T-helper 17 cell (primary cell): Measurements from ENCODE around the gene SFTA2. TPM values are rescaled to one million over a fixed set of nuclear protein-coding genes. Genes with fewer than 3 reads are reported as not detected.

ENCODE experiments used
- ATAC-seq: fragments of 150-1000 bp; cut with Tn5 transposase; 2 replicates; pipeline ENCODE4 v1.10.0; 2021; ENCODE audit warnings: mild to moderate bottlenecking, moderate library complexity
- DNase-seq, 3 donors: peaks; one replicate each; pipeline versions ENCODE4 v3.0.0 to v3.0.0-alpha.2; 2020 to 2021
- H3K9me3 ChIP-seq: one replicate; pipeline ENCODE4 v1.7.0; 2013; ENCODE audit warnings: low read length, mild to moderate bottlenecking; ENCODE audit not compliant: control insufficient read depth, poor library complexity, severe bottlenecking
- H3K27ac Mint-ChIP-seq: one replicate; pipeline ENCODE4 v1.8.0; 2022; ENCODE audit warnings: mild to moderate bottlenecking, moderate library complexity, mixed read lengths
- H3K27me3 Mint-ChIP-seq: one replicate; pipeline ENCODE4 v1.8.0; 2022; ENCODE audit warnings: mixed read lengths
- H3K36me3 Mint-ChIP-seq: one replicate; pipeline ENCODE4 v1.8.0; 2022; ENCODE audit warnings: low read depth, mixed read lengths
- H3K4me1 Mint-ChIP-seq: one replicate; pipeline ENCODE4 v1.8.0; 2022; ENCODE audit warnings: mild to moderate bottlenecking, mixed read lengths
- H3K4me3 Mint-ChIP-seq: one replicate; pipeline ENCODE4 v1.8.0; 2022; ENCODE audit warnings: mild to moderate bottlenecking, moderate library complexity, mixed read lengths
- total RNA-seq, 4 donors: library from RNA in 2 of 4; stranded (reverse) in 2 of 4; gene quantifications; one replicate each; pipeline ENCODE4 v1.2.3 and lab custom pipeline; 2022 to 2026

SFTA2 gene
- total RNA-seq, 2 donors from 2014 or later = not detected

GRCh38 chr6:30889921-30890645 is 41.9 kb downstream of the SFTA2 start:
- no peaks in the 10 kb centered on the region for H3K9me3 ChIP-seq
- Mint-ChIP-seq H3K4me1 (peaks cover 22% of the 10 kb centered on the region), H3K27ac (peak overlapping the region; percentile 62), H3K27me3 (peaks cover 13% of the 10 kb centered on the region), H3K4me3 (no peak overlapping the region), H3K36me3 (peaks cover 15% of the 10 kb centered on the region)
- ATAC-seq = no peak
- DNase-seq = no peak

DNA sequence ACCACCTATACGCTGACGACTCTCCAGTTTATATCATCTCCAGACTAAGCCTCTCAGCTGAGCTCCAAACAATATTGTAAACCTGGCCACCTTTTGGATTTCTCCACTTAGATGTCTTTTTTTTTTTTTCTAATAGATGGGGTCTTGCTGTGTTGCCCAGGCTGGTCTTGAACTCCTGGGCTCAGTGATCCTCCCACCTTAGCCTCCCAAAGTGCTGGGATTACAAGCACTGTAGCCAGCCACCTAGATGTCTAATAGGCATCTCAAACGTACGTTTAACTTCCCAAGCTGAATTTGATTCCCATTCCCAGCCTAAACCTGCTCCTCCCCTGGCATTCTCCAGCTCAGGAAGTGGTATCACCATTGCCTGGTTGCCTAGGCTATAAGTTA is 42.5 kb downstream of the SFTA2 start:
- Mint-ChIP-seq H3K4me3 (no peak overlapping the region), H3K27ac (no peak overlapping the region), H3K36me3 (peaks cover 9% of the 10 kb centered on the region), H3K27me3 (peaks cover 13% of the 10 kb centered on the region), H3K4me1 (peaks cover 16% of the 10 kb centered on the region)
- H3K9me3 ChIP-seq = no peaks in the 10 kb centered on the region
- DNase-seq (no peak), ATAC-seq (no peak)

DNA sequence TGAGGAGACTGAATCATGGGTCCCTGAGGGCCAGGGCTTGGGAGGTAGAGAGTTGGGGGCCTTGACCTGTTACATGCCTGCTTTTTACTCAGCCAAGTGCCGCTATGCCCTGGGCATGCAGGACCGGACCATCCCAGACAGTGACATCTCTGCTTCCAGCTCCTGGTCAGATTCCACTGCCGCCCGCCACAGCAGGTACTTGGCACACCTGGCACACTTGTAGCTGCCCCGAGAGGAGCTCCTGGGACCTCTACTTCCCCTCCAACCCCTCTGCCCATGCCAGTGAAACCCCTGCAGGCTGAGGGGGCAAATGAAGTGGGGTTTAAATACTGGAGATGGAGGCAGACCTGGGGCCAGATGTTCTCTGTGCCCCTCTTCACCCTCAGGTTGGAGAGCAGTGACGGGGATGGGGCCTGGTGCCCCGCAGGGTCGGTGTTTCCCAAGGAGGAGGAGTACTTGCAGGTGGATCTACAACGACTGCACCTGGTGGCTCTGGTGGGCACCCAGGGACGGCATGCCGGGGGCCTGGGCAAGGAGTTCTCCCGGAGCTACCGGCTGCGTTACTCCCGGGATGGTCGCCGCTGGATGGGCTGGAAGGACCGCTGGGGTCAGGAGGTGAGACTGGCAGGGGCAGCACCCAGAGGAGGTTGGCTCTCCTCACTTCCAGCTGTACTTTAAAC is 43.0 kb downstream of the SFTA2 start:
- Mint-ChIP-seq H3K4me1 (peaks cover 16% of the 10 kb centered on the region), H3K36me3 (peaks cover 9% of the 10 kb centered on the region), H3K4me3 (no peak overlapping the region), H3K27me3 (peaks cover 13% of the 10 kb centered on the region), H3K27ac (no peak overlapping the region)
- no peak for ATAC-seq
- H3K9me3 ChIP-seq = no peaks in the 10 kb centered on the region
- no peak for DNase-seq

DNA sequence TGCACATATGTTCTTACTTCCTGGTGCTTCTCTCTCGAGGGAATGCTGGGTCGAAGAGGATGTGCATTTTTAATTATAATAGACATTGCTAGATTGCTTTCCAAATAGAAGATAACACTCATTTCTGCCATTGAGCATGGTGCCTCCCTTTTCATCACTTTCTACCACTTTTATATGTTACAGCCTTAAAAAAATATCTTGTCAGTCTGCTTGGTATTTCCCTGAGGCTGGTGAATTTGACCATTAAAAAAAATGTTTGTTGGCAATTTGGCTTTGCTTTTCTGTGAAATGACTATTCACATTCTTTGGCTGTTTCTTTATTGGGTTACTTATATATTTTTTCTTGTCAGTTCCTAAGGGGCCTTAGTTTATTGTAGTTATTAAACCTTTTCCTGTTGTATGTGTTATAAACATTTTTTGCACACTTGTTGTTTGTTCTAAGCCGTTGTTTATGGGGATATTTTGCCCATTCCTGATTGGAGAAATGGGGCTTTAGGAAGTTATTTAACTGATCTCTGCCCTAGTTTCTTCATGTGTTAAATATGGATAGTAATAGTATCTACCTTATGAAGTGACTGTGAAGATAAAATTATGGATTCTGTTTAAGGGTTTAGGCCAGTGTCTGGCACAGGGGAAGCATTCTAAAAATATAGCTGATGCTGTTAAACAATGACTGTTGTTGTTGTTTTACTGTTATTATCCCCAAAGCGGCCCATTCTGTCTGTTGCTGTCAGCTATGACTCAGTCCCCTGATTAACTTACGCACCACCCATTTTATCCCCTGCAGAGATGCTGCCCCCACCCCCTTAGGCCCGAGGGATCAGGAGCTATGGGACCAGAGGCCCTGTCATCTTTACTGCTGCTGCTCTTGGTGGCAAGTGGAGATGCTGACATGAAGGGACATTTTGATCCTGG is 43.8 kb downstream of the SFTA2 start:
- DNase-seq = no peak

GRCh38 chr6:30886897-30887255 is 45.1 kb downstream of the SFTA2 start:
- DNase-seq (no peak), ATAC-seq (no peak)
- Mint-ChIP-seq H3K36me3 (peaks cover 7% of the 10 kb centered on the region), H3K4me3 (no peak overlapping the region), H3K4me1 (peaks cover 24% of the 10 kb centered on the region), H3K27me3 (peaks cover 13% of the 10 kb centered on the region), H3K27ac (no peak overlapping the region)
- no peaks in the 10 kb centered on the region for H3K9me3 ChIP-seq

More for the DNA sequence above, 43.8 kb downstream of the SFTA2 start:
- Mint-ChIP-seq H3K4me1 (peaks cover 21% of the 10 kb centered on the region), H3K4me3 (no peak overlapping the region), H3K27me3 (peaks cover 13% of the 10 kb centered on the region), H3K36me3 (peaks cover 9% of the 10 kb centered on the region), H3K27ac (no peak overlapping the region)
- no peaks in the 10 kb centered on the region for H3K9me3 ChIP-seq
- no peak for ATAC-seq

DNA sequence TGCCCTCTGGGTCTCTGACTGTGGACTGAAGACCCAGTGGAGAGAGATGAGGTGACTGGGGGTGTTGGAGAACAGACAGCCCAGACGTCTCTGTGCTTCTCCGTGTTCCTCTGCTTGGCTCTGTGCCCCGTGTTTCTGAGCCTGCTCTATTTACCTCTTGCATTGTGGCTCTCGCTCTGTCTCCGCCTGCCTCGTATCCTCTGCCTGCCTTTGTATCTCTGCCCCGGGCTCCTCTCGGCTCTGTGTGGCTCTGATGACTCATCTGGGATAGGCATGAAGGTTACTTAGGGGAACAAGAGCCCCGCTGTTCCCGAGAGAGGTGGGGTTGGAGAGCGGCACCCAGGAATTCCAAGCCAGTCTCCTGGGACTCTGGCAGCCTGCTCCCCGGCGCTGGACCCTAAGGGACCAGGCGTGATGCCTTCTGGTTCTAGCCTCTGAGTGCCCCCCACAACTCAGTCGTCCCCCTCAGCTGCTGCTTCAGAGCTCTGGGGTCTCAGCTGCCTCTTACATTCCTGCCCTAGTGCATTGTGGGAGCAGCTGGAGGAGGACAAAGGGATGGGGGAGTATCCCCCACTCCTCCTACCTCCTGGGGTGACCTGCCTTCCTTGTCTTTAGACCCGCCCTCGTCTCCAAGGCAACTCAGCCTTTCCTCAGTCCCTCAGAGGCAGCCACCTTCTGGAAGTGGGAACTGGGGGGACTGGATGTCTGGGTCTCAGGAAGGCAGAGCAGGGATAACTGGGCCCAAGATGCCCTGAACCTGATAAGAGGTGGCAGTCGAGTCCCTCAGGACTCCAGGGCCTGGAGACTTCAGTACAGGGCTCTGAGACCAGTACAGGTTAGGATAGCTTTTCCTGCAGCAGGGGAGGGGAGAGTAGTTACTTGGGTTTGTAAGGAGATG is 45.7 kb downstream of the SFTA2 start:
- ATAC-seq (peak; percentile 31), DNase-seq (no peak)
- Mint-ChIP-seq H3K4me3 (peak overlapping the region; percentile 90), H3K27me3 (peaks cover 13% of the 10 kb centered on the region), H3K27ac (no peak overlapping the region), H3K4me1 (peaks cover 29% of the 10 kb centered on the region), H3K36me3 (peaks cover 7% of the 10 kb centered on the region)
- no peaks in the 10 kb centered on the region for H3K9me3 ChIP-seq

DNA sequence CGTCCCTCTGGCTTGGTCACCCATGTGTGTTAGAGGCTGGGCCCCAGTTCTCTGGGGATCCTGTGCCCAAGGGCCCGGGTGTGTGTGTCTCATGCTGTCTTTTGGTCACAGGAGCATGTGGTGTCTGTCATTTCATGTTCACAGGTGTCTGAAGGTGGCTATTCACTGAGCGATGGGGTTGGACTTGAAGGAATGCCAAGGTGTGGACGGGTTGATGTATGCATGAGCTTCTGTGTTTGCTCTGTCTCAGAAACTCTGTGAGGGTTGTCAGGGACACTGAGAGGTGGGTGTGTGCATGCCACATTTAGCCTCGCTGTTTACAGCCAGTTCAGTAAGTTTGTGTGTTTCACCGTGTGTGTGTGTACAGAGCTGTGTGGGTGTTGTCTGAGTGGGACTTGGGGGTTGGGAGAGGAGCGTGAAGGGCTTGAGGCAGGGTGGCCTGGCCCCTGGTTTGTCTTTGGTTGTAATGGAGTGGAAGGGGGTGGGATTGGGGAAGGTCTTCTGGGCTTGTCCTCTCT is 46.4 kb downstream of the SFTA2 start:
- H3K9me3 ChIP-seq = no peaks in the 10 kb centered on the region
- H3K27ac Mint-ChIP-seq = no peak overlapping the region
- no peak for ATAC-seq
- H3K4me1 Mint-ChIP-seq = peaks cover 29% of the 10 kb centered on the region
- peak overlapping the region; percentile 90 for H3K4me3 Mint-ChIP-seq
- H3K36me3 Mint-ChIP-seq = peaks cover 7% of the 10 kb centered on the region
- no peak for DNase-seq
- H3K27me3 Mint-ChIP-seq = peaks cover 13% of the 10 kb centered on the region

DNA sequence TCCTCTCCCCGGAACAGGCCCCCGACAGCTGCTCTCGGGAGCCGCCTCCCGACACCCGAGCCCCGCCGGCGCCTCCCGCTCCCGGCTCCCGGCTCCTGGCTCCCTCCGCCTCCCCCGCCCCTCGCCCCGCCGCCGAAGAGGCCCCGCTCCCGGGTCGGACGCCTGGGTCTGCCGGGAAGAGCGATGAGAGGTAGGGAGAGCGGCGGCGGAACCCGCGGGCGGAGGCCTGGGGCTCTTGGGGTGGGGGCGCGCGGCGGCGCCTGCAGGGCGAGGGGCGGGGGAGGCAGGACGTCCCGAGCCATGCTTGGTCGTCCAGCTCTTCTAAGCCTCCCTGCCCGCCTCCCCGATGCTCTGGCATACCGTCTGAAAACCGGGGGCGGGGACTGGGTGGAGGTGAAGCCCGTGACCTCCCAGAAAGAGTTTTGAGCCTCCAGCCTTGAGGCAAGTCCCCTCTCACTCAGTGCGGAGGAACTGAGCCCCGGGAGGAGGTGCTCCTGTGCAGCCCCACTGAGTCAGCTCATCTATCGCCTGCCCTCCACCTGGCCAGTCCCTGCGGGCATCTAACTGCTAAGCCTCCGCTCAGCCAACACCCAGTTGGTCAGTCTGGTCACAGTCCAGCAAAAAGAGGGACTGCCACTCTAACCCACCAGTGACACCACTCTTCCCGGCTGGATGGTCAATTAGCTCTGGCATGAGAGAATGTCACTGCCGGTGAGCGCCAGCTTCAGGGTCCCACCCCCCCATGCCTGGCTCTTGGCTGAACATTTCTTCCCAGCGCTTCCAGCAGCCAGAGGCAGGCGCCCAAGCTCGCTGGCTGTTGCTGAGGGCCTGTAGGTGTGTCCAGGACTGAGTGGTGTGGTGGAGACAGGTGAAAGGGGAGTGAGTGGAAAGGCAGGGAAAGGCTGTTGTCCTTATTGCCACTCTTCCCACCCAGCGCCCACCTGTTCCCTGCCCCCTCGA is 47.2 kb downstream of the SFTA2 start:
- H3K9me3 ChIP-seq = no peaks in the 10 kb centered on the region
- Mint-ChIP-seq H3K36me3 (peaks cover 2% of the 10 kb centered on the region), H3K27ac (no peak overlapping the region), H3K4me3 (peak overlapping the region; percentile 90), H3K27me3 (peaks cover 8% of the 10 kb centered on the region), H3K4me1 (peaks cover 29% of the 10 kb centered on the region)
- DNase-seq (no peak), ATAC-seq (peak; percentile 60)

DNA sequence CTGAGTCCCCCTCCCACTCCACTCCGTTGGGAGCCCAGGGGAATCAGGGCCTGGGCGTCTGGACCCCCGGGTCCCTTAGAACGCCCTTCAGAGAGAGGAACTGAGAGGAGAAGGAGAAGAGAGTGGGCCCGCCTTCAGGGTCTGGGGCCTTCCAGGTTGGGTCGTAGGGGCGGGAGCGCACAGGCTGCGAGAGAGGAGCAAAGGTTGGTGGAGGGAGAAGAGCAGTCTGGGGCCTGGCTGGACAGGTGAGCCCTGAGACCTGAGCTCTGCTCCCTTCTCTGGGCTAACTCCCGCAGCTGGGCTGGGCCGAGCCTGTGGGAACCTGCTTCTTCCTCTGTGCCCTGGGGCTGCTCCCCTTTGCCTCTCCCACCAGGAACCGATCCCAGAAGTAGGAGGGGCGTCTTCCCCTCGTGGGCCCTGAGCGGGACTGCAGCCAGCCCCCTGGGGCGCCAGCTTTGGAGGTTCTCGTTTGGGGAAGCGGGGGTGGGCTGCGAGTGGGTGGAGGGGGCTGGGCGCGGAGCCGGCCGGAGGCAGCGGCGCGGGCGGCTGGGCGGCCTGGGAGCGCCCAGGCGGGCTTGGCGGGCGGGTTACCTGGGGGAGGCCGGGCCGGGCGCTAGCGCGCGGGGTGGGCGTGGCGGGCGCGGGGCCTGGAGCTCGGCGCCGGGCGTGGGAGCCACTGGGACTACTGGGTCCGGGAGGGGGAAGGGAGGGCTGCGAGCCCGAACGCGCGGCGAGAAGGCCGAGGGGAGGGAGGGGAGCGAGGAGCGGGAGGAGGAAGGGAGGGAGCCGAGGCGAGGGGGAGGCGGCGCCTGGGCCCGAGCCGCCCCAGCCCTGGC is 48.1 kb downstream of the SFTA2 start, which contains the start of gene DDR1:
TSS of gene DDR1 (plus strand) at position 835 of the 836 bp plus-strand sequence. CDS start 4,211 bp downstream, outside the sequence.
- no peaks in the 10 kb centered on the region for H3K9me3 ChIP-seq
- H3K4me1 Mint-ChIP-seq = peaks cover 29% of the 10 kb centered on the region
- DNase-seq (peak in 2 of 3 donors; percentile 39 to 43), ATAC-seq (peak; percentile 76)
- peaks cover 2% of the 10 kb centered on the region for H3K36me3 Mint-ChIP-seq
- peaks cover 7% of the 10 kb centered on the region for H3K27me3 Mint-ChIP-seq
- peak within 1 kb of the TSS; percentile 70 for H3K27ac Mint-ChIP-seq
- peak within 1 kb of the TSS; percentile 90 for H3K4me3 Mint-ChIP-seq

DNA sequence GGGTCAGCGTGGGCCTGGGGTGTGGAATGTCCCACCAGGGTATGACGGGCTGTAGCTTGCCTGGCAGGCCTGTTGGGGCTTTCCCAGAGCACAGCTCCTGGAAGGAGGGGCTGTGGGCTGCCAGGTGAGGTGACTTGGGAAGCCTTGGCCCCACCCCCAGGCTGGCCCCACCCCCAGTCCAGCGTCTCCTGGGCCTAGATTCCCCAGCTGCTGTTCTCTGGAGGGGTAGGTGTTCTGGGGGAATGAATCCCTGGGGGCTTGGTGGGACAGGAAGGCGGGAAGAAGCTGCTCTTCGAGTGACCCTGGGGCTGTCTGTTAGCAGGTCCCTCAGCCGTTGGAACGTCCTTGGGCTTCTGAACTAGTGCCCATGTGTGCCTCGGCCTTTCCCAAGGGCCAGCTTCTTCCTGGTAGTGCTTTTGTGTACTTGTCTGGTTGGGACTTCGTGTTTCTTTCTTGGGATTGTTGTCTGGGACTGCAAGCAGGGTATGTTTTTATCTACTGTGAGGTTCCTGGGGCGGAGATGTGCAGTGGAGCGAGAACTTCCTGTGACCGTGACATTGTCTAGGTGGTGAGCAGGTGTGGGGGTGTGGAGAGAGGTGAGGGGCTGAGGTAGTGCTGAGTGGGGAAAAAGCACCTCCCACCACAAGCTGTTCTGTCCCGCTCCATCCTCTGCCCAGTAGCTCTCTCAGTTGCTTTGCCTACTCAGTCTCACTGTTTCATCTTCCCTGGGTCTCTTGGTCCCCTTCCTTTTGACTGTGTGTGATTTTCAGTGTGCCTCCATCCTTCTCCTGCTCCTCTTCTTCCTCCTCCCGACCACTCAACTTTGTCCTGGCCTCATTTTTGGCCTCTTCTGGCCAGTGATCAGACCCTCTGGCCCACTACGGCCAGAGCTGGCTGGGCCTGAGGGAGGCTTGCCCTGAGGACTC is 48.9 kb downstream of the SFTA2 start:
- DNase-seq (no peak), ATAC-seq (no peak)
- Mint-ChIP-seq H3K27ac (peak overlapping the region; percentile 70), H3K4me3 (peak overlapping the region; percentile 90), H3K36me3 (peaks cover 2% of the 10 kb centered on the region), H3K27me3 (peaks cover 7% of the 10 kb centered on the region), H3K4me1 (peaks cover 34% of the 10 kb centered on the region)
- H3K9me3 ChIP-seq = no peaks in the 10 kb centered on the region
